Osteoblast (primary cell): ENCODE results near the gene EDNRA. TPM values are rescaled to one million over a fixed set of nuclear protein-coding genes. Genes with fewer than 3 reads are reported as not detected.

Source experiments
- DNase-seq: peaks from one replicate; pipeline ENCODE4 v3.0.0; 2011; ENCODE audit warnings: low spot score, mixed read lengths; ENCODE audit not compliant: insufficient read length; ENCODE audit errors: missing footprints
- H2AFZ ChIP-seq: 2 replicates; pipeline ENCODE4 v1.6.0; 2011; ENCODE audit warnings: mild to moderate bottlenecking, low read length
- H3K27ac ChIP-seq: 2 replicates; pipeline ENCODE4 v1.5.1; 2011; ENCODE audit warnings: mild to moderate bottlenecking, low read depth, low read length, moderate library complexity
- H3K27me3 ChIP-seq: 2 replicates; pipeline ENCODE4 v1.6.0; 2012; ENCODE audit warnings: mild to moderate bottlenecking, control low read depth, inconsistent platforms, low read length, moderate library complexity; ENCODE audit not compliant: insufficient read depth
- H3K36me3 ChIP-seq: 2 replicates; pipeline ENCODE4 v1.5.1; 2011; ENCODE audit warnings: mild to moderate bottlenecking, low read length, control low read depth, moderate library complexity; ENCODE audit not compliant: insufficient read depth
- H3K4me1 ChIP-seq: 2 replicates; pipeline ENCODE4 v1.5.1; 2011; ENCODE audit warnings: mild to moderate bottlenecking, low read length, control low read depth, moderate library complexity; ENCODE audit not compliant: insufficient read depth
- H3K4me2 ChIP-seq: 2 replicates; pipeline ENCODE4 v1.6.0; 2011; ENCODE audit warnings: mild to moderate bottlenecking, low read length; ENCODE audit not compliant: insufficient read depth
- H3K4me3 ChIP-seq: fragments of 200-600 bp; sonication (generic); 3 replicates; pipeline ENCODE4 v1.5.1; 2012; ENCODE audit warnings: mild to moderate bottlenecking, low read length, inconsistent platforms; ENCODE audit not compliant: insufficient read depth
- H3K79me2 ChIP-seq: 2 replicates; pipeline ENCODE4 v1.6.0; 2012; ENCODE audit warnings: mild to moderate bottlenecking, low read length, control low read depth, inconsistent platforms; ENCODE audit not compliant: insufficient read depth
- H3K9me3 ChIP-seq: 2 replicates; pipeline ENCODE4 v1.5.1; 2011; ENCODE audit warnings: low read depth, low read length, control low read depth
- H4K20me1 ChIP-seq: 2 replicates; pipeline ENCODE4 v1.6.0; 2012; ENCODE audit warnings: mild to moderate bottlenecking, low read length, control low read depth; ENCODE audit not compliant: insufficient read depth
- CTCF ChIP-seq: IDR thresholded peaks from 2 replicates; pipeline ENCODE4 v1.5.1; 2011; ENCODE audit warnings: mild to moderate bottlenecking, low read depth, low read length, moderate library complexity; ENCODE audit errors: extremely low read depth
- total RNA-seq: library from RNA; depleted of rRNA; stranded (reverse); fragments of >200 nt; gene quantifications from 2 replicates; pipeline ENCODE4 v1.2.3, GENCODE V29; 2012

The EDNRA gene
- total RNA-seq, 1 donor: 6.2 TPM

- Histone ChIP-seq H3K4me2 (no peak overlapping the region), H3K36me3 (no peaks in the 10 kb centered on the region), H4K20me1 (no peaks in the 10 kb centered on the region), H3K4me1 (no peaks in the 10 kb centered on the region), H3K27ac (no peak overlapping the region), H3K79me2 (no peaks in the 10 kb centered on the region), H2AFZ (no peak overlapping the region), H3K4me3 (no peak overlapping the region), H3K9me3 (no peaks in the 10 kb centered on the region), H3K27me3 (no peaks in the 10 kb centered on the region)
- no peak for DNase-seq
- no peak for TF ChIP-seq CTCF
Measured at GRCh38 chr4:147465461-147465860, 15.4 kb upstream of the EDNRA start.

- Histone ChIP-seq H3K27ac (no peak overlapping the region), H4K20me1 (no peaks in the 10 kb centered on the region), H3K4me3 (no peak overlapping the region), H3K79me2 (no peaks in the 10 kb centered on the region), H2AFZ (no peak overlapping the region), H3K36me3 (no peaks in the 10 kb centered on the region), H3K4me2 (no peak overlapping the region), H3K27me3 (no peaks in the 10 kb centered on the region), H3K4me1 (peaks cover 21% of the 10 kb centered on the region), H3K9me3 (no peaks in the 10 kb centered on the region)
- no peak for TF ChIP-seq CTCF
- DNase-seq: no peak
Measured at GRCh38 chr4:147477439-147477838, 3.5 kb upstream of the EDNRA start.

- Histone ChIP-seq H2AFZ (no peak overlapping the region), H3K79me2 (no peaks in the 10 kb centered on the region), H3K27me3 (no peaks in the 10 kb centered on the region), H3K36me3 (no peaks in the 10 kb centered on the region), H4K20me1 (no peaks in the 10 kb centered on the region), H3K4me2 (no peak overlapping the region), H3K4me1 (peaks cover 25% of the 10 kb centered on the region), H3K27ac (no peak overlapping the region), H3K9me3 (no peaks in the 10 kb centered on the region), H3K4me3 (no peak overlapping the region)
- no peak for TF ChIP-seq CTCF
- no peak for DNase-seq
Measured at GRCh38 chr4:147479376-147479775, 1.5 kb upstream of the EDNRA start.

- Histone ChIP-seq H4K20me1 (no peaks in the 10 kb centered on the region), H3K27me3 (no peaks in the 10 kb centered on the region), H3K9me3 (no peaks in the 10 kb centered on the region), H3K4me3 (no peak overlapping the region), H3K79me2 (no peaks in the 10 kb centered on the region), H3K27ac (no peak overlapping the region), H3K36me3 (no peaks in the 10 kb centered on the region), H3K4me2 (no peak overlapping the region), H3K4me1 (peaks cover 25% of the 10 kb centered on the region), H2AFZ (no peak overlapping the region)
- no peak for DNase-seq
- no peak for TF ChIP-seq CTCF
Measured at GRCh38 chr4:147479786-147480185, 1.1 kb upstream of the EDNRA start.
